PFSK-1 (cell line): Measurements from ENCODE around the gene PLCL2.

Source experiments
- FOXP2 ChIP-seq: optimal IDR thresholded peaks from 2 replicates; pipeline ENCODE3; 2011; ENCODE audit warnings: borderline replicate concordance, control low read depth, inconsistent platforms; ENCODE audit not compliant: insufficient read depth; ENCODE audit errors: extremely low read length, extremely low read depth
- POLR2AphosphoS5 ChIP-seq: IDR thresholded peaks from 2 replicates; pipeline ENCODE4 v1.6.1; 2012; ENCODE audit warnings: low read depth, mild to moderate bottlenecking, control low read depth, low read length, moderate library complexity
- REST ChIP-seq, 2 experiments: IDR thresholded peaks; 2 replicates each; pipeline versions ENCODE4 v1.6.1 to v1.8.0; 2011 to 2012; ENCODE audit warnings: low read depth in 2 of 2, low read length in 2 of 2, control low read depth in 1 of 2, inconsistent platforms in 1 of 2, mild to moderate bottlenecking in 1 of 2, moderate library complexity in 1 of 2; ENCODE audit not compliant: insufficient read depth in 1 of 2
- SIN3A ChIP-seq: IDR thresholded peaks from 2 replicates; pipeline ENCODE4 v1.6.1; 2012; ENCODE audit warnings: mild to moderate bottlenecking, low read length, moderate library complexity, borderline replicate concordance; ENCODE audit not compliant: insufficient read depth
- TAF1 ChIP-seq: IDR thresholded peaks from 2 replicates; pipeline ENCODE4 v1.6.1; 2012; ENCODE audit warnings: low read length, control low read depth, borderline replicate concordance; ENCODE audit not compliant: insufficient read depth

The PLCL2 gene

GRCh38 chr3:16906682-16907081 is 21.9 kb downstream of the PLCL2 start:
- TF ChIP-seq REST (IDR thresholded peaks at IDR 0.05; ENCODE audit: insufficient read depth in 1 of 2, low read depth in 2 of 2, low read length in 2 of 2) (no peak), TAF1 (no peak), SIN3A (no peak), POLR2AphosphoS5 (no peak), FOXP2 (no peak)

- TF ChIP-seq POLR2AphosphoS5 (no peak), TAF1 (no peak), FOXP2 (no peak), SIN3A (no peak), REST (IDR thresholded peaks at IDR 0.05; ENCODE audit: insufficient read depth in 1 of 2, low read depth in 2 of 2, low read length in 2 of 2) (no peak)
Observed at GRCh38 chr3:16907243-16907642, 22.5 kb downstream of the PLCL2 start.

GRCh38 chr3:16908016-16908807 is 23.5 kb downstream of the PLCL2 start:
- TF ChIP-seq REST (IDR thresholded peaks at IDR 0.05; ENCODE audit: insufficient read depth in 1 of 2, low read depth in 2 of 2, low read length in 2 of 2), result no peak

- no peak for TF ChIP-seq FOXP2
- no peak for TF ChIP-seq REST (IDR thresholded peaks at IDR 0.05; ENCODE audit: insufficient read depth in 1 of 2, low read depth in 2 of 2, low read length in 2 of 2)
- no peak for TF ChIP-seq POLR2AphosphoS5
- no peak for TF ChIP-seq TAF1
- no peak for TF ChIP-seq SIN3A
Observed at GRCh38 chr3:16908896-16909295, 24.1 kb downstream of the PLCL2 start.

- TF ChIP-seq POLR2AphosphoS5 (no peak), REST (IDR thresholded peaks at IDR 0.05; ENCODE audit: insufficient read depth in 1 of 2, low read depth in 2 of 2, low read length in 2 of 2) (no peak), TAF1 (no peak), SIN3A (no peak), FOXP2 (no peak)
Observed at GRCh38 chr3:16909802-16910201, 25.0 kb downstream of the PLCL2 start.
